Measurements from ENCODE around the gene MRPL10.
A peak's percentile ranks its signal among the peaks of the same experiment; 100 is the strongest.

Gene MRPL10

GRCh38 chr17:47792457-47792856, 38.9 kb downstream of the MRPL10 start:
- TF ChIP-seq CTCF (IDR thresholded peaks at IDR 0.05; ENCODE audit: control insufficient read depth, extremely low read depth, insufficient read depth) = no peak
- no peak overlapping the region for H3K4me3 ChIP-seq (ENCODE audit: low read depth, low read length)
- DNase-seq (ENCODE audit: low read depth) = no peak

GRCh38 chr17:47791025-47791424, 40.3 kb downstream of the MRPL10 start:
- DNase-seq (ENCODE audit: low read depth) = no peak
- no peak for TF ChIP-seq CTCF (IDR thresholded peaks at IDR 0.05; ENCODE audit: control insufficient read depth, extremely low read depth, insufficient read depth)
- H3K4me3 ChIP-seq (ENCODE audit: low read depth, low read length) = no peak overlapping the region

- H3K4me3 ChIP-seq (ENCODE audit: low read depth, low read length) = peak overlapping the region; percentile 18
- no peak for DNase-seq (ENCODE audit: low read depth)
Observed at GRCh38 chr17:47789611-47790561, 41.5 kb downstream of the MRPL10 start.

GRCh38 chr17:47785538-47786123, 45.7 kb downstream of the MRPL10 start:
- DNase-seq (ENCODE audit: low read depth) = peak; percentile 8
- no peak overlapping the region for H3K4me3 ChIP-seq (ENCODE audit: low read depth, low read length)
- no peak for TF ChIP-seq CTCF (IDR thresholded peaks at IDR 0.05; ENCODE audit: control insufficient read depth, extremely low read depth, insufficient read depth)

More at GRCh38 chr17:47789611-47790561, 41.5 kb downstream of the MRPL10 start:
- TF ChIP-seq CTCF (IDR thresholded peaks at IDR 0.05; ENCODE audit: control insufficient read depth, extremely low read depth, insufficient read depth) = peak; percentile 79

- DNase-seq (ENCODE audit: low read depth) = no peak
- no peak overlapping the region for H3K4me3 ChIP-seq (ENCODE audit: low read depth, low read length)
- no peak for TF ChIP-seq CTCF (IDR thresholded peaks at IDR 0.05; ENCODE audit: control insufficient read depth, extremely low read depth, insufficient read depth)
Observed at GRCh38 chr17:47781397-47781796, 49.9 kb downstream of the MRPL10 start.

- no peak overlapping the region for H3K4me3 ChIP-seq (ENCODE audit: low read depth, low read length)
- TF ChIP-seq CTCF (IDR thresholded peaks at IDR 0.05; ENCODE audit: control insufficient read depth, extremely low read depth, insufficient read depth) = no peak
- no peak for DNase-seq (ENCODE audit: low read depth)
Observed at GRCh38 chr17:47778184-47778635, 53.1 kb downstream of the MRPL10 start.
